ENCODE results near the gene DYNC1LI1. TPM values are rescaled to one million over a fixed set of nuclear protein-coding genes. Genes with fewer than 3 reads are reported as not detected.
A peak's percentile ranks its signal among the peaks of the same experiment; 100 is the strongest.
"Not testable (repeated sequence)": the region's sequence is repeated elsewhere in the genome, so short reads cannot be mapped to it uniquely, and the experiment has no call there.

Gene DYNC1LI1
- total RNA-seq, 4 donors from 2014 or later, result 60.4 to 64.3 (median 62.8) TPM

GRCh38 chr3:32584660-32585059 lies 14.0 kb upstream of the DYNC1LI1 start:
- TF ChIP-seq, protein P1, sequence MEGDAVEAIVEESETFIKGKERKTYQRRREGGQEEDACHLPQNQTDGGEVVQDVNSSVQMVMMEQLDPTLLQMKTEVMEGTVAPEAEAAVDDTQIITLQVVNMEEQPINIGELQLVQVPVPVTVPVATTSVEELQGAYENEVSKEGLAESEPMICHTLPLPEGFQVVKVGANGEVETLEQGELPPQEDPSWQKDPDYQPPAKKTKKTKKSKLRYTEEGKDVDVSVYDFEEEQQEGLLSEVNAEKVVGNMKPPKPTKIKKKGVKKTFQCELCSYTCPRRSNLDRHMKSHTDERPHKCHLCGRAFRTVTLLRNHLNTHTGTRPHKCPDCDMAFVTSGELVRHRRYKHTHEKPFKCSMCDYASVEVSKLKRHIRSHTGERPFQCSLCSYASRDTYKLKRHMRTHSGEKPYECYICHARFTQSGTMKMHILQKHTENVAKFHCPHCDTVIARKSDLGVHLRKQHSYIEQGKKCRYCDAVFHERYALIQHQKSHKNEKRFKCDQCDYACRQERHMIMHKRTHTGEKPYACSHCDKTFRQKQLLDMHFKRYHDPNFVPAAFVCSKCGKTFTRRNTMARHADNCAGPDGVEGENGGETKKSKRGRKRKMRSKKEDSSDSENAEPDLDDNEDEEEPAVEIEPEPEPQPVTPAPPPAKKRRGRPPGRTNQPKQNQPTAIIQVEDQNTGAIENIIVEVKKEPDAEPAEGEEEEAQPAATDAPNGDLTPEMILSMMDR (IDR thresholded peaks at IDR 0.05), result no peak
- TF ChIP-seq POLR2A (IDR thresholded peaks at IDR 0.05), result no peak
- H3K4me3 ChIP-seq (ENCODE audit: low read depth, poor library complexity, severe bottlenecking), result no peak overlapping the region
- DNase-seq (ENCODE audit: low spot score in 2 of 2), result no peak
- intact Hi-C loops (cut with DNase I; ENCODE audit: low total_unique reads), result no loop called here
- 32 to 50% methylated on average over 1 of the region's 1 CpG for WGBS, 2 donors

GRCh38 chr3:32583708-32584107 lies 13.1 kb upstream of the DYNC1LI1 start:
- DNase-seq (ENCODE audit: low spot score in 2 of 2), result peak in 1 of 2 donors; percentile 9
- no peak overlapping the region for H3K4me3 ChIP-seq (ENCODE audit: low read depth, poor library complexity, severe bottlenecking)
- intact Hi-C loops (cut with DNase I; ENCODE audit: low total_unique reads), result no loop called here
- TF ChIP-seq, protein P1 (IDR thresholded peaks at IDR 0.05), result no peak
- no peak for TF ChIP-seq POLR2A (IDR thresholded peaks at IDR 0.05)
- 73 to 77% methylated on average over 3 of the region's 3 CpGs for WGBS, 2 donors

GRCh38 chr3:32578669-32579068 lies 8.0 kb upstream of the DYNC1LI1 start:
- intact Hi-C loops (cut with DNase I; ENCODE audit: low total_unique reads); H3K4me3 ChIP-seq (ENCODE audit: low read depth, poor library complexity, severe bottlenecking); DNase-seq (ENCODE audit: low spot score in 2 of 2): not testable (repeated sequence)
- WGBS, 2 donors, result 94 to 98% methylated on average over 29 to 31 of the region's 31 CpGs

- WGBS, 2 donors, result 28% methylated on average over 9 of the region's 9 CpGs
- no peak overlapping the region for H3K4me3 ChIP-seq (ENCODE audit: low read depth, poor library complexity, severe bottlenecking)
- intact Hi-C loops (cut with DNase I; ENCODE audit: low total_unique reads), result no loop called here
- TF ChIP-seq POLR2A (IDR thresholded peaks at IDR 0.05), result no peak
- TF ChIP-seq, protein P1 (IDR thresholded peaks at IDR 0.05), result no peak
- no peak for DNase-seq (ENCODE audit: low spot score in 2 of 2)
Observed at GRCh38 chr3:32577581-32578556, 7.2 kb upstream of the DYNC1LI1 start.

DNA sequence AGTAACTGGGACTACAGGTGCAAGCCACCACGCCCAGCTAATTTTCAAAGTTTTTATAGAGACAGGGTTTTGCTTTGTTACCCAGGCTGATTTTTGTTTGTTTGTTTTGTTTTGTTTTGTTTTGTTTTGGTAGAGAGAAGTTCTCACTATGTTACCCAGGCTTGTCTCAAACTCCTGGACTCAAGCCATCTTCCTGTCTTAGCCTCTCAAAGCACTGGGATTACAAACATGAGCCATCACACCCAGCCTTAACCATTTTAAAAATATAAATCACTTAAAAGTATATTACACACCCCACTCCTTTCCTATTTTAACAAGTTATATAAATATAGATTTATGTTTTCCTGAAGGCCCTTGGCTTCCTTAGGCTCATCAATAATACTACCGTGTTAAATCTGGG lies 6.5 kb upstream of the DYNC1LI1 start:
- TF ChIP-seq, protein P1 (IDR thresholded peaks at IDR 0.05), result no peak
- TF ChIP-seq POLR2A (IDR thresholded peaks at IDR 0.05), result no peak
- no peak overlapping the region for H3K4me3 ChIP-seq (ENCODE audit: low read depth, poor library complexity, severe bottlenecking)
- intact Hi-C loops (cut with DNase I; ENCODE audit: low total_unique reads), result no loop called here
- DNase-seq (ENCODE audit: low spot score in 2 of 2), result no peak
- 35 to 54% methylated on average over 2 of the region's 2 CpGs for WGBS, 2 donors

DNA sequence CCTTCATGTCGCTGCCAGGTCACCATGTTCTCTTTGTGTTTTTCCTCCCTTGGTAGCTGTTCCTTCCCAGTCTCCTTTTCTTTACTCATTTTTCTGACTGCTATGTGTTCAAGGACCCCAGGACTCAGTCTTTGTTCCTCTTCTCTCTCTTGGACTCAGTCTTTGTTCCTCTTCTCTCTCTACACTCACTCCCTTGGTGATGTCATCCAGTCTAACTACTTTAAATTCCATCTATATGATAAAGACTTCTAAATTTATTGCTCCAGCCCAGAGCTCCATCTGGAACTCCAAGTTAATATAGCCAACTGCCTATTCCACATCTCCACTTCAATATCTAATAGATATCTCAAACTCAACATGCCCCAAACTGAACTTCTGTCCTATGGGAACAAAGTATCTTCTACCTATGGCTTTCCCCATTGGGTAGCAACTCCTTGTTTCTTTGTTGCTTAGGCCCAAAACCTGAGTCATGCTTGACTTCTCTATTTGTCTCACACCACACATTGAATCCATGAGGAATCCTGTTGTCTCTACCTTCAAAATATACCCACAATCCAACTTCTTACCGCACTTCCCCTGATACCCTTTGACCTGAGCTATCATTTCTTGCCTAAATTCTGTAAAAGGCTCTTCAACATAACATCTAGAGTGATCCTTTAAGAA lies 4.9 kb upstream of the DYNC1LI1 start:
- intact Hi-C loops (cut with DNase I; ENCODE audit: low total_unique reads), result no loop called here
- 92 to 95% methylated on average over 2 of the region's 2 CpGs for WGBS, 2 donors
- H3K4me3 ChIP-seq (ENCODE audit: low read depth, poor library complexity, severe bottlenecking), result no peak overlapping the region
- TF ChIP-seq, protein P1 (IDR thresholded peaks at IDR 0.05), result no peak
- no peak for TF ChIP-seq POLR2A (IDR thresholded peaks at IDR 0.05)
- no peak for DNase-seq (ENCODE audit: low spot score in 2 of 2)

Measured in lower leg skin (tissue), 4 donors.